K562 (cell line): ENCODE measurements around the gene CBX4. TPM values are rescaled to one million over a fixed set of nuclear protein-coding genes. Genes with fewer than 3 reads are reported as not detected.
A peak's percentile ranks its signal among the peaks of the same experiment; 100 is the strongest.

ENCODE experiments used
- DMBX1 ChIP-seq: fragments of 250-450 bp; sonication (Bioruptor Pico); IDR thresholded peaks from 2 replicates; pipeline ENCODE4 v1.8.0; 2022; ENCODE audit warnings: inconsistent platforms, mild to moderate bottlenecking, moderate library complexity, borderline replicate concordance
- ETS2 ChIP-seq: IDR thresholded peaks from 2 replicates; pipeline ENCODE4 v1.6.1; 2016; ENCODE audit warnings: borderline replicate concordance, missing genetic modification characterization, mild to moderate bottlenecking, moderate library complexity, missing compliant biosample characterization; ENCODE audit not compliant: poor library complexity, severe bottlenecking
- NR2F6 ChIP-seq: fragments of 450-650 bp; formaldehyde crosslinking; IDR thresholded peaks from 2 replicates; pipeline ENCODE4 v1.4.0; 2020; ENCODE audit warnings: mild to moderate bottlenecking
- POLR2H ChIP-seq: IDR thresholded peaks from 2 replicates; pipeline ENCODE4 v1.6.1; 2016; ENCODE audit warnings: missing genetic modification characterization, low read depth, mild to moderate bottlenecking, control low read depth, missing compliant biosample characterization, moderate library complexity
- SMAD1 ChIP-seq: fragments of 150-350 bp; IDR thresholded peaks from 2 replicates; pipeline ENCODE4 v1.6.1; 2014; ENCODE audit warnings: low read length, low read depth; ENCODE audit not compliant: partially characterized antibody
- TAF1 ChIP-seq: IDR thresholded peaks from 2 replicates; pipeline ENCODE4 v1.6.1; 2011; ENCODE audit warnings: mild to moderate bottlenecking, low read length, moderate library complexity; ENCODE audit not compliant: insufficient read depth, control insufficient read depth, severe bottlenecking; ENCODE audit errors: extremely low read depth
- ZNF263 ChIP-seq: sonication (generic); formaldehyde crosslinking; IDR thresholded peaks from 2 replicates; pipeline ENCODE4 v1.8.0; 2022; ENCODE audit warnings: mild to moderate bottlenecking, missing genetic modification reagents, borderline replicate concordance
- polyA plus RNA-seq, 8 experiments: library from polyadenylated mRNA; depleted of rRNA in 4 of 8; stranded (reverse) in 5 of 8; unstranded in 3 of 8; fragments of >200 nt; fragmentation: Nextera tagmentation in 2 of 8; fragmentation: Illumina TruSeq in 1 of 8; extraction: Ambion mirVana in 2 of 8; extraction: Trizol in 1 of 8; gene quantifications; 2 replicates each; pipeline versions ENCODE4 v1.2.1 to v1.2.3, GENCODE V29; 2011 to 2014; ENCODE audit warnings: inconsistent platforms in 1 of 8, missing spikeins in 1 of 8
- total RNA-seq, 7 experiments: library from RNA; depleted of rRNA in 6 of 7; stranded (reverse); fragments of >200 nt in 6 of 7; fragmentation: Illumina TruSeq in 2 of 7; extraction: Trizol in 2 of 7; gene quantifications; 2 replicates each; pipeline versions ENCODE4 v1.2.1 to v1.2.3, GENCODE V29; 2011 to 2021; ENCODE audit warnings: low replicate concordance in 1 of 7
- TF ChIP-seq, protein P1 (sequence below), 2 experiments: fragments of 450-650 bp; IDR thresholded peaks; 2 replicates each; pipeline ENCODE4 v1.6.1; 2016; ENCODE audit warnings: mild to moderate bottlenecking in 2 of 2, borderline replicate concordance in 1 of 2, low read depth in 1 of 2, moderate library complexity in 1 of 2
- TF ChIP-seq, protein P2 (sequence below): fragments of 250-450 bp; sonication (Bioruptor Pico); IDR thresholded peaks from 2 replicates; pipeline ENCODE4 v1.5.0; 2020; ENCODE audit warnings: mild to moderate bottlenecking, borderline replicate concordance
- TF ChIP-seq, protein P3 (sequence below): sonication (generic); formaldehyde crosslinking; IDR thresholded peaks from 2 replicates; pipeline ENCODE4 v1.8.1; 2022; ENCODE audit warnings: missing genetic modification reagents
- TF ChIP-seq, protein P4 (sequence below): IDR thresholded peaks from 2 replicates; pipeline ENCODE4 v1.6.1; 2011; ENCODE audit not compliant: insufficient read length; ENCODE audit errors: extremely low read depth
- TF ChIP-seq, protein P5 (sequence below): fragments of 250-450 bp; sonication (Bioruptor Pico); IDR thresholded peaks from 2 replicates; pipeline ENCODE4 v1.8.0; 2021; ENCODE audit warnings: moderate library complexity, mild to moderate bottlenecking, inconsistent platforms

CBX4 gene
- total and polyA plus RNA-seq, 9 of the 15 experiments (the other 6 are each of a cell fraction or from before 2014, with no cell fraction given): 0.98 to 50.5 (median 10.0) TPM

DNA sequence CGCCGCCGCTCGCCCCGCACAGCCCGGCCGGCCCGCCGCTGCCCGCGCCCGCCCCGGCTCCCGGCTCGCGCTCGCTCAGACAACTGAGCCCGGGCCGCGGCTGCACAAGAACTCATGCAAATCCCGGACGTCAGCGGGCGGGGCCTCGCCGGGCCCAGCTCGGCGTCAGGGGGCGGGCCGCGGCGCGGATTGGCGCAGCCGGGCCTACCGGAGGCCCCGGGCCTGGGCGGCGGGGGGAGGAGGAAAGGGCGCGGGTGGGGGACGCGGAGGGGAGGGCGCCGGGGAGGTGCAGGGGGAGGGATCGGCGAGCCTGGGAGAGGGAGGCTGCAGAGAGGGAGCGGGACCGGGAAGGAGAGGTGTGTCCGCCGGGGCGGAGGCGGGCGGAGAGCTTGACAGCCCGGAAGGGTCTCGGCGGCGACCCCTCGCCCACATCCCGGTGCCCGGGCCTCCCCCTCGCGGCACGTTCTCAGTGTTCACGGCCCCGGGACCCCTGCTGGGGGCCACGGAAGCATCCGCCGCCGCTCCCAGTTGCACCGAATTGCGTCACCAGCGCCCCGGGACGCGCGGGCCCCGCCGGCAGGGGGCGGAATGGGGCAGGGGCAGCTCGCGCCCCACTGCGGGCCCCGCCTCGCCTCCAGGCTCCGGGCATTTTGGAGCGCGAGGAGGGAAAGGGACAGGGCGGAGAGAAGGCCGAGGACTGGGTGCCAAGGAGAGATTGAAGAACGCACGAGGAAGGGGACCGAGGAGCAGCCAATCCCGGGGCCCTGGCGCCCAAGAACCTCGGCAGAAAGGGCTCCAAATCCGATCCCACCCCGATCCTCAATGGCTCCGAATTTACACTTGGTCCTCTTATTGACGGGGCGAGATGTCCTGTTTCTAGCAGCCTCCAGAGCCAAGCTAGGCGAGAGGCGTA lies at the start of gene CBX4 (continued):
- TF ChIP-seq, protein P1, sequence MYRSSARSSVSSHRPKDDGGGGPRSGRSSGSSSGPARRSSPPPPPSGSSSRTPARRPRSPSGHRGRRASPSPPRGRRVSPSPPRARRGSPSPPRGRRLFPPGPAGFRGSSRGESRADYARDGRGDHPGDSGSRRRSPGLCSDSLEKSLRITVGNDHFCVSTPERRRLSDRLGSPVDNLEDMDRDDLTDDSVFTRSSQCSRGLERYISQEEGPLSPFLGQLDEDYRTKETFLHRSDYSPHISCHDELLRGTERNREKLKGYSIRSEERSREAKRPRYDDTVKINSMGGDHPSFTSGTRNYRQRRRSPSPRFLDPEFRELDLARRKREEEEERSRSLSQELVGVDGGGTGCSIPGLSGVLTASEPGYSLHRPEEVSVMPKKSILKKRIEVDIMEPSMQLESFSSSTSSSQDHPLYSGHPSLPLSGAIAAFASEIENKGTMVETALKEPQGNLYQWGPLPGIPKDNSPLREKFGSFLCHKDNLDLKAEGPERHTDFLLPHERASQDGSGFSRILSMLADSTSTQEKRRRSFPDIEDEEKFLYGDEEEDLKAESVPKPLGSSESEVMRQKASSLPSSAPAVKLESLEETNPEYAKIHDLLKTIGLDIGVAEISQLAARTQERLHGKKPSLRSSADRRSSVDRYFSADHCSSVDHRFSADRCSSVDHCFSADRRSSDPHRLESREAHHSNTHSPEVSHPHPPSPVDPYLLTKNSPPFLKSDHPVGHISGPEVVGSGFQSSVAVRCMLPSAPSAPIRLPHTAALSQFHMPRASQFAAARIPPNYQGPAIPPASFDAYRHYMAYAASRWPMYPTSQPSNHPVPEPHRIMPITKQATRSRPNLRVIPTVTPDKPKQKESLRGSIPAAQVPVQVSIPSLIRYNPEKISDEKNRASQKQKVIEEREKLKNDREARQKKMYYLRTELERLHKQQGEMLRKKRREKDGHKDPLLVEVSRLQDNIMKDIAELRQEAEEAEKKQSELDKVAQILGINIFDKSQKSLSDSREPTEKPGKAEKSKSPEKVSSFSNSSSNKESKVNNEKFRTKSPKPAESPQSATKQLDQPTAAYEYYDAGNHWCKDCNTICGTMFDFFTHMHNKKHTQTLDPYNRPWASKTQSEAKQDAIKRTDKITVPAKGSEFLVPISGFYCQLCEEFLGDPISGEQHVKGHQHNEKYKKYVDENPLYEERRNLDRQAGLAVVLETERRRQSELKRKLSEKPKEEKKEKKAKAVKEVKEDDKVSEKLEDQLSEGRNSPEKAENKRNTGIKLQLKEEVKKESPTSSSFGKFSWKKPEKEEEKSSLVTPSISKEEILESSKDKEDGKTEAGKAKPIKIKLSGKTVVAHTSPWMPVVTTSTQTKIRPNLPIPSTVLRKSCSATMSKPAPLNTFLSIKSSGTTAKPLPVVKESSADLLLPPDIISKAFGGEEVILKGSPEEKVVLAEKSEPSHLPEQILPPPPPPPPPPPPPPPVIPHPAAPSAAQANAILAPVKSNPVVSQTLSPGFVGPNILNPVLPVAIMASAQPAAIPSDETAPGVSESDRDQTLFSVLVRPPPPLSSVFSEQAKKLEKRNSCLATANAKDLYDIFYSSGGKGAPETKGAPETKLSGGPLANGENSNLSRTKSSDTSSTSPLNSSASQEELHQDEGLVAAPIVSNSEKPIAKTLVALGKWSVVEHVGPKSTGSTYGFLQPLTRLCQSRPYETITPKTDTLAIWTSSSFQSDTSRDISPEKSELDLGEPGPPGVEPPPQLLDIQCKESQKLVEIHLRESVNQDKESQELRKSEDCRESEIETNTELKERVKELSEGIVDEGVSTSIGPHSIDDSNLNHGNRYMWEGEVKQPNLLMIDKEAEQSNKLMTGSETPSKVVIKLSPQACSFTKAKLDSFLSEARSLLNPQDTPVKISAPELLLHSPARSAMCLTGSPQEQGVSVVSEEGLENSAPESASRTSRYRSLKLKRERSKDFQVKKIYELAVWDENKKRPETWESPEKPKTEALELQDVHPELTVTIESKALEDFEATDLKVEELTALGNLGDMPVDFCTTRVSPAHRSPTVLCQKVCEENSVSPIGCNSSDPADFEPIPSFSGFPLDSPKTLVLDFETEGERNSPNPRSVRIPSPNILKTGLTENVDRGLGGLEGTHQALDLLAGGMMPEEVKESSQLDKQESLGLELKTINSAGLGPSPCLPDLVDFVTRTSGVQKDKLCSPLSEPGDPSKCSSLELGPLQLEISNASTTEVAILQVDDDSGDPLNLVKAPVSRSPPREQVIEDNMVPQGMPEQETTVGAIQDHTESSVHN (IDR thresholded peaks at IDR 0.05; ENCODE audit: borderline replicate concordance in 1 of 2, low read depth in 1 of 2): no peak
- no peak for TF ChIP-seq NR2F6 (CRISPR knock-in tag)
- TF ChIP-seq, protein P2, sequence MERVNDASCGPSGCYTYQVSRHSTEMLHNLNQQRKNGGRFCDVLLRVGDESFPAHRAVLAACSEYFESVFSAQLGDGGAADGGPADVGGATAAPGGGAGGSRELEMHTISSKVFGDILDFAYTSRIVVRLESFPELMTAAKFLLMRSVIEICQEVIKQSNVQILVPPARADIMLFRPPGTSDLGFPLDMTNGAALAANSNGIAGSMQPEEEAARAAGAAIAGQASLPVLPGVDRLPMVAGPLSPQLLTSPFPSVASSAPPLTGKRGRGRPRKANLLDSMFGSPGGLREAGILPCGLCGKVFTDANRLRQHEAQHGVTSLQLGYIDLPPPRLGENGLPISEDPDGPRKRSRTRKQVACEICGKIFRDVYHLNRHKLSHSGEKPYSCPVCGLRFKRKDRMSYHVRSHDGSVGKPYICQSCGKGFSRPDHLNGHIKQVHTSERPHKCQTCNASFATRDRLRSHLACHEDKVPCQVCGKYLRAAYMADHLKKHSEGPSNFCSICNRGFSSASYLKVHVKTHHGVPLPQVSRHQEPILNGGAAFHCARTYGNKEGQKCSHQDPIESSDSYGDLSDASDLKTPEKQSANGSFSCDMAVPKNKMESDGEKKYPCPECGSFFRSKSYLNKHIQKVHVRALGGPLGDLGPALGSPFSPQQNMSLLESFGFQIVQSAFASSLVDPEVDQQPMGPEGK (CRISPR knock-in tag): no peak
- peak; percentile 96 for TF ChIP-seq TAF1
- TF ChIP-seq, protein P3, sequence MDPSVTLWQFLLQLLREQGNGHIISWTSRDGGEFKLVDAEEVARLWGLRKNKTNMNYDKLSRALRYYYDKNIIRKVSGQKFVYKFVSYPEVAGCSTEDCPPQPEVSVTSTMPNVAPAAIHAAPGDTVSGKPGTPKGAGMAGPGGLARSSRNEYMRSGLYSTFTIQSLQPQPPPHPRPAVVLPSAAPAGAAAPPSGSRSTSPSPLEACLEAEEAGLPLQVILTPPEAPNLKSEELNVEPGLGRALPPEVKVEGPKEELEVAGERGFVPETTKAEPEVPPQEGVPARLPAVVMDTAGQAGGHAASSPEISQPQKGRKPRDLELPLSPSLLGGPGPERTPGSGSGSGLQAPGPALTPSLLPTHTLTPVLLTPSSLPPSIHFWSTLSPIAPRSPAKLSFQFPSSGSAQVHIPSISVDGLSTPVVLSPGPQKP: no peak
- TF ChIP-seq POLR2H (tag): peak; percentile 97
- TF ChIP-seq, protein P4, sequence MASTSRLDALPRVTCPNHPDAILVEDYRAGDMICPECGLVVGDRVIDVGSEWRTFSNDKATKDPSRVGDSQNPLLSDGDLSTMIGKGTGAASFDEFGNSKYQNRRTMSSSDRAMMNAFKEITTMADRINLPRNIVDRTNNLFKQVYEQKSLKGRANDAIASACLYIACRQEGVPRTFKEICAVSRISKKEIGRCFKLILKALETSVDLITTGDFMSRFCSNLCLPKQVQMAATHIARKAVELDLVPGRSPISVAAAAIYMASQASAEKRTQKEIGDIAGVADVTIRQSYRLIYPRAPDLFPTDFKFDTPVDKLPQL: no peak
- TF ChIP-seq ETS2: peak; percentile 48
- TF ChIP-seq, protein P5, sequence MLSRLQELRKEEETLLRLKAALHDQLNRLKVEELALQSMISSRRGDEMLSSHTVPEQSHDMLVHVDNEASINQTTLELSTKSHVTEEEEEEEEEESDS (CRISPR knock-in tag): no peak
- peak; percentile 64; the same call in 1 of the 2 replicates for TF ChIP-seq DMBX1 (CRISPR knock-in tag)
- peak; percentile 34 for TF ChIP-seq SMAD1
- 0 out of 2 replicates have a peak, but pooled peaks have one; percentile 33 for TF ChIP-seq ZNF263 (CRISPR knock-in tag)
